GM12801 (cell line): Measurements from ENCODE around the gene TTC39B.

Experiments
- TF ChIP-seq, protein P1 (sequence below): IDR thresholded peaks from one replicate; pipeline ENCODE4 v1.5.1; 2011; ENCODE audit warnings: control low read depth; ENCODE audit not compliant: insufficient read length; ENCODE audit errors: extremely low read depth

The TTC39B gene

GRCh38 chr9:15146268-15146700 lies 160.7 kb downstream of the TTC39B start:
- TF ChIP-seq, protein P1, sequence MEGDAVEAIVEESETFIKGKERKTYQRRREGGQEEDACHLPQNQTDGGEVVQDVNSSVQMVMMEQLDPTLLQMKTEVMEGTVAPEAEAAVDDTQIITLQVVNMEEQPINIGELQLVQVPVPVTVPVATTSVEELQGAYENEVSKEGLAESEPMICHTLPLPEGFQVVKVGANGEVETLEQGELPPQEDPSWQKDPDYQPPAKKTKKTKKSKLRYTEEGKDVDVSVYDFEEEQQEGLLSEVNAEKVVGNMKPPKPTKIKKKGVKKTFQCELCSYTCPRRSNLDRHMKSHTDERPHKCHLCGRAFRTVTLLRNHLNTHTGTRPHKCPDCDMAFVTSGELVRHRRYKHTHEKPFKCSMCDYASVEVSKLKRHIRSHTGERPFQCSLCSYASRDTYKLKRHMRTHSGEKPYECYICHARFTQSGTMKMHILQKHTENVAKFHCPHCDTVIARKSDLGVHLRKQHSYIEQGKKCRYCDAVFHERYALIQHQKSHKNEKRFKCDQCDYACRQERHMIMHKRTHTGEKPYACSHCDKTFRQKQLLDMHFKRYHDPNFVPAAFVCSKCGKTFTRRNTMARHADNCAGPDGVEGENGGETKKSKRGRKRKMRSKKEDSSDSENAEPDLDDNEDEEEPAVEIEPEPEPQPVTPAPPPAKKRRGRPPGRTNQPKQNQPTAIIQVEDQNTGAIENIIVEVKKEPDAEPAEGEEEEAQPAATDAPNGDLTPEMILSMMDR: no peak

DNA sequence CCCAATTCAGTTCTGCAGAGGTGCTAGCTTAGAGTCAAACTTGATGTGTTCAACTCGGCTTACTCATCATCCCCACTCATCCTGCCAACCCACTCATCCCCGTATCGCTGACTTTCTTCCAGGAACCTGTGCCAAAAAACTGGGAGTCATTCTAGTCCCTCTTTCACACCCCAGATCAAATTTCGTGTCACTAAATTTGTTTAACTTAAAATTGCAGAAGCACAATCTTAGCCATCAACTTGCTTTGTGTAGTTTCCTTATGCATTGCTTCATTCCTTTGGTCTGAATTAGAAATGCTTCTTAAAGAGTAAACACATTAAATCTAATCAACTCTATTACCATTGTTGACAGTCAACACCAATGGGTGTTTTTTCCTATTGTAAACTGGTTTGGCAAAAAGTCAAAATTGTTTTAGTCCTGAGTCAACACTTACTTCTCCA lies 162.4 kb downstream of the TTC39B start:
- TF ChIP-seq, protein P1: no peak

DNA sequence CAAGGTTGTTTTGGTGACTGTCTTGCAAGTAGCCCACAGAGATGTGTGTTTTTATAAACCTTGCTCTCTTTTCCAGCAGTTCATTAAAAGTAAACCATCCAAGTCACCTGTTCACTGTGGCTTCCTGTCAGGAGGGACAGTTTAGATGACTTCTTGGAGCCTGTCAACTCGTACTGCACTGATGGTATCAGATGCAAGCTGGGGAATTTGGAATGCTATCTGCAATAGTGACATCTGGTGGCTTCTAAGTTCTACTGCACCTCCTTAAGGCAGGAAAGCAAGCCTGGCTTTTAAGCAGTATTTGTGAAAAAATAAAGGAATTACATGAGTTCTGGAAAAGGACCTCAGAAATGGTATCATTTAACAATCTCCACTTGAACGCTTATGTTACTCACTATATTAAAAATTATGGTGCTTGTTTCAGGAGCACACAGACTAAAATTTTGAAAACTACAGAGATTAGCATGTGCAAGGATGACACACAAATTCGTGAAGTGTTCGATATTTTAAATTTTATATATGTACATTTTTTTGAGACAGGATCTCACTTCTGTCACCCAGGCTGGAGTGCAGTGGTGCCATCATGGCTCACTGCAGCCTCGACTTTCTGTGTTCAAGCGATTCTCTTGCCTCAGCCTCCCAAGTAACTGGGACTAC lies 164.0 kb downstream of the TTC39B start:
- TF ChIP-seq, protein P1: peak; percentile 30

GRCh38 chr9:15140051-15140450 lies 167.0 kb downstream of the TTC39B start:
- TF ChIP-seq, protein P1: no peak

DNA sequence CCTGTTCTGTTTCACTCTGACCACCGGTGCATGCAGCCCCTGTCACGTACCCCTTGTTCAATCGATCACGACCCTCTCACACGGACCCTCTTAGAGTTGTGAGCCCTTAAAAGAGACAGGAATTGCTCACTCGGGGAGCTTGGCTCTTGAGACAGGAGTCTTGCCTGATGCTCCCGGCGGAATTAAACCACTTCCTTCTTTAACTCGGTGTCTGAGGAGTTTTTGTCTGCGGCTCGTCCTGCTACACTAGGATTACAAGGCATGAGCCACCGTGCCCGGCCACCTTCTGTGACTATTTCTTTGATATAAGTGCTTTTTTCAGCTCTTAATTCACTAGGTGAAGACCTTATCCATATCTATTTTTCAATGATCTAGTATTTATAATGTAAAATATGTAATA lies 167.5 kb downstream of the TTC39B start:
- TF ChIP-seq, protein P1: no peak

- TF ChIP-seq, protein P1: no peak
These were observed 168.7 kb downstream of the TTC39B start for GRCh38 chr9:15138357-15138686.

- TF ChIP-seq, protein P1: no peak
These were observed 169.2 kb downstream of the TTC39B start for GRCh38 chr9:15137658-15138356.
